ENCODE data around the gene TRIM44.

TRIM44 gene

DNA sequence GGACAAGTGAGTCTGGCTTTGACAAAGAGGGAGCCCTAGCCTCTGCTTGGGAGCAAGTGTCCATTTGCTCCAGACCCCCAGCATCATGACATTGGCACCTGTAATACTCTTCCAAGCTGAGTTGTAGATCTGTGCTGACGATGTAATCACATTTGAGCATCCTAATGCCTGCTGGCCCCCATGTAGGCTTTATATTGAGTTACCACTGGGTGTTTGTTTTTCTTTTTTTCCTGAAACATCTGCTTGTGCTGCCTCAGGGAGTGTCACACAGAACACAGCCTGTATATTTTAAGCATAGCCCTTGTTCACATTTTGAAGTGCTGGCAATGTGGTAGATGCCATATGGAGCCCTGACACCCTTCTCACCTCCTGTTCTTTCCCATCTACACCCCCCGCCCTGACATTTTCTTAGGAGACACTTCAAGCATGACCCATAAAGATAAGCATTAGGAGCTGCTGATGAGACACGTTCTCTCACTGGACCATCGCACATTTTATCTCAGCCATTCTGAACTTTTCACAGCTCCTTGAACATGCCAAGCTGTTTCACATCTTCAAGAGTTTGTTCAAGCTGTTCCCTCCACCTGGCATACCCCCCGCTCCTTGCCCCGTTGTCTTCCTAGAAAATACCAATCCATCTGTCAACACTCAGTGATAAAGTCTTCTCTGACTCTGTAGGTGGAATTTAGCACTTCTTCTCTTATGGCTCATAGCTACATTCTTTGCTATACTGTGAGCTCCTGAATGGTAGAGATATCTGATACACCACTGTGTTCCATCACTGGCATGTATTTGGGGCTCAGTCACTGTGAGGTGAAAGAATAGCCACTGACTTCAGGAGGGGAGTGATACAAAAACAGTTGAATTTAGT lies 128.7 kb downstream of the TRIM44 start:
- no peak for DNase-seq (ENCODE audit: low read depth)

GRCh38 chr11:35792148-35792845 lies 129.7 kb downstream of the TRIM44 start:
- DNase-seq (ENCODE audit: low read depth): no peak

DNA sequence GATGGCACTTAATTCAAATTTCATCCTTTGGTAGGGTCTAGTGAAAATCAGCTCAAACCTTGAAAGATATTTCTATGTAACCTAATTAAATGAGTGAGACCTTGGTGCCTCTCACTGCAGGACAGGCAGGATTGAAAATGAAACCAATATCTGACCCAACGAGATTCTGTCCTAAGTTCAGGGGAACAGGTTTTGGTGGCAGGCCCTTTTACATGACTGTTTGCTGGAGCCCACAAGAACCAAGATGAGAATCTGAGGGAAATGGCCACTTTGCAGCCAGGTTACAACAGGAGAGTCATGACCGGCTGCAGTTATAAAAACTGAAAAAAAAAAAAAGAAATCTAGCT lies 130.2 kb downstream of the TRIM44 start:
- no peak for DNase-seq (ENCODE audit: low read depth)

- DNase-seq (ENCODE audit: low read depth): peak; percentile 62
Observed at GRCh38 chr11:35794333-35794732, 131.8 kb downstream of the TRIM44 start.

GRCh38 chr11:35794850-35795249 lies 132.3 kb downstream of the TRIM44 start:
- DNase-seq (ENCODE audit: low read depth): peak; percentile 92

GRCh38 chr11:35796562-35796961 lies 134.0 kb downstream of the TRIM44 start:
- DNase-seq (ENCODE audit: low read depth): peak; percentile 99

- peak; percentile 64 for DNase-seq (ENCODE audit: low read depth)
Observed at GRCh38 chr11:35798423-35798822, 135.8 kb downstream of the TRIM44 start.

GRCh38 chr11:35798983-35799382 lies 136.4 kb downstream of the TRIM44 start:
- no peak for DNase-seq (ENCODE audit: low read depth)

- no peak for DNase-seq (ENCODE audit: low read depth)
Observed at GRCh38 chr11:35799655-35800054, 137.1 kb downstream of the TRIM44 start.

DNA sequence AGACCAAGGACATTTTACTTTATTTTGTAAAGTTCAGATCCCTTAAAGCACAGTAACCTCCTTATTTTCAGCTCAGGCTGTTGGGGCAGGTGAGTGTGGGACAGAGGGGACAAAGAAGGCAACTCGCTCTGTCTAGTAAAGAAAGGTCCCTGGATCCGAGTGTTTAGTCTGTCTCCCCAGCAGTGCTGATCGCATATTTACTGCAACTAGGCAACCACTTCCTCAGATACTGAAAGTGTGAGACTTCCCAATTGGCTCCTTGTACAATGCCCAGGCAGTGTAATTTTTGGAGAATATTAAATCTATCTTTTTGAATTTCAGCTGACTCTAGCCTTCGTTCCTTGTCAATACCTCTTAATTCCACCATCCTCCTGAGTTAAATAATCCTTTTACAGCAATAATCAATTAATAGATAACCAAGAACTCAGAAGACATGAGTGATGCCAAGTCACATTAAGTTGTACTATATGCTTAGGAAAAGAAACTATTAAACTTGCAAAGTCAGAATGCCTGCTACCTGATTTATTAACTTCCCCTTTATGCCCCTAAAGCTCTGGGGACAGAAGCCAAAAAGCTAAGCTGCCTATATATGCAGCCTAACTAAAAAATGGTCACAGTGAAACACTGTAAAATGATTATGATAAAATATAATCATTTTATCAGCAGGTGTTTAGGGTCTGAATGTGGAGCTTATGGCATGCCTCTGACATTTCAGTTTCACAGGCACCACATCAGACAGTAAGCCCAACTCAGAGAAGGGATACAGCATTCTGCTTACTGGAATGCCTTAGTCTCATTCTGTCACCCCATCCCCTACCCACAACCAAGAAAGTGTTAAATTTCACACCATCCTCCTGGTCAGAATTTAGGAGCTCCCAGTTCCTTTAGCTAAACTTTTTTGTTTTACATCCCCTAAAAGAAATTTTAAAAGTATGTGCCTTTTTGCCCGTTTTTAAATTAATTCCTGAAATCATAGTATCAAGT lies 138.7 kb downstream of the TRIM44 start:
- DNase-seq (ENCODE audit: low read depth): no peak

DNA sequence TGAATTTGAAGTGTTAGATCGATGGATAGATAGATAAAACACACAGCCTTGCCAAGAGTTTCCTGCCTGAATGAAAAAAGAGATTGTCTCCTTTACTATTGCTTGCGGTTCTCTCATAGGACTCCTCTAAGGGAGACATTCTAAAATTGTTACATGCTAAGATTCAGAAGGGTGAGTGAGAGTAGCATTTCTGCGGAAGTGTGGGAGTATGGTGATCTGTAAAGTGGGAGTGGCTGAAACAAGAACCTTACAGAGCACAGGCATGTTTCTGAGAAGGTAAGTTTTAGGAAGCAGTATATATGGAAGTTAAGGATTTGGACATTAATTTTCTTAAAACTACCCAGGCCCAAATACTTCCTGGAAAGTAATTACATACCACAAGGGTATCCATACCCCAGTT lies 139.6 kb downstream of the TRIM44 start:
- no peak for DNase-seq (ENCODE audit: low read depth)

DNA sequence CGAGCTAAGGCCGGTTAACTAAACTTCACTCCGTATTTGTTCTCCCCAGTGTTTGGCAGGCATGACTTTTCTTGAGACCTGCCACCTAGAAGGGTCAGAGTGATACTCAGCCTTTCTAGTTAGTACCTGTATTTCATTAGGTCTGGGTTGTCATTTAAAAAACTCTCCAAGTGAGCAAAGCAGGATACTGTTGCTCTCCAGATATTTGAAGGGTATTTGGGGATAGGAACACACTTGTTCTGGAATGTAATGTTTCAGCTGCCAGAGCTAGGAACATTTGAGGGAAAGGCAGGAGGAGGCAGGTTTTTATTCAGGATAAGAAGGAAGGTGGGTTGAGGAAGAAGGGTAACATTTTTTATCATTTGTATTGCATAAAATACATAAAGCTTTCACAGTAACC lies 140.1 kb downstream of the TRIM44 start:
- no peak for DNase-seq (ENCODE audit: low read depth)

- DNase-seq (ENCODE audit: low read depth): no peak
Observed at GRCh38 chr11:35803115-35803514, 140.5 kb downstream of the TRIM44 start.

GRCh38 chr11:35804451-35805040 lies 142.0 kb downstream of the TRIM44 start:
- no peak for DNase-seq (ENCODE audit: low read depth)

DNA sequence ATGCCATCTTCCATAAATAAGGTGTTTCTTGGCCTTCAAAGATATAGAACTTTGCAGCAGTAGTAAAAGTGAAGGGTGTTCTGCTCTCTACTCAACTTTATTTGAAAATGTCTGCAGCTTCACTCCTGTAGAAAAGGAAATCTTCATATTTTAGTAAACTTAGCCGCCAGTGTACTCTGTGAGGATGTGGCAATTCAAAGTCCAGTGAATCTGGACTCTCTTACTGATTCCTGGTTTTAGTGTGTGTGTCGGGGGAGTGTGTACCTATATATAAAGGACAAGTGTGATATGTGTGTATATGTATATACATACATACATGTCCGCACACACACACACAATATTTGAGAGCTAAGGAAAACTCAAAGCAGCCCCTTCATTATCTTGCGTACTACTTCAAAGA lies 147.0 kb downstream of the TRIM44 start:
- DNase-seq (ENCODE audit: low read depth): no peak

DNA sequence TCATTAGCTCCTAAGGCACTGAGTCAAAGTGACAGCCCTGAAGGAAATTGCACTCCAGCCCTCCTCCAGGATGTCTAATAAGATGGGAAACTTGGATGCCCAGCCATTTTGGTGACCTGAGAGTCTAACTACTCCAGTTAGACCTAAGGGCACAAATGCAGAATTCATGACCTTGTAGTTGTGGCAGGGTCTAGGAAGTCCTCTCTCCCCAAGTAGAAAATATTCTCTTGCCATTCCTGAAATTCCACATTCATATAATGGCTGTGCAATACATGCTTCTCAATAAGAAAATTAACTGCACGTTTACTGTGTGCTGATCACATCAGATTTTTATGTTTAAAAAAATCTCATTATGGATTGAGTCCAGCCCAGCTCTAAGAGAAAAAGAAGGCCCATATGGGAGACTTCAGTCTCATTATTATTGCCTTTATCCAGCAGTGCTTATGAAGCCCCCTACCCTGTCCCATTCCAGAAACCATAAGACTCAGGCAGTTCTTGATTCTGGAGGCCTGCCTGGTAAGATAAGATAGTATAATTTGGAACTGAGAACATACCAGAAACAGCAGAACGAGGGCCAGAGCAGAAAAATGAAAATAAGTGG lies 147.6 kb downstream of the TRIM44 start:
- no peak for DNase-seq (ENCODE audit: low read depth)

GRCh38 chr11:35811783-35812182 lies 149.2 kb downstream of the TRIM44 start:
- DNase-seq (ENCODE audit: low read depth): no peak

GRCh38 chr11:35812828-35813227 lies 150.3 kb downstream of the TRIM44 start:
- DNase-seq (ENCODE audit: low read depth): no peak

DNA sequence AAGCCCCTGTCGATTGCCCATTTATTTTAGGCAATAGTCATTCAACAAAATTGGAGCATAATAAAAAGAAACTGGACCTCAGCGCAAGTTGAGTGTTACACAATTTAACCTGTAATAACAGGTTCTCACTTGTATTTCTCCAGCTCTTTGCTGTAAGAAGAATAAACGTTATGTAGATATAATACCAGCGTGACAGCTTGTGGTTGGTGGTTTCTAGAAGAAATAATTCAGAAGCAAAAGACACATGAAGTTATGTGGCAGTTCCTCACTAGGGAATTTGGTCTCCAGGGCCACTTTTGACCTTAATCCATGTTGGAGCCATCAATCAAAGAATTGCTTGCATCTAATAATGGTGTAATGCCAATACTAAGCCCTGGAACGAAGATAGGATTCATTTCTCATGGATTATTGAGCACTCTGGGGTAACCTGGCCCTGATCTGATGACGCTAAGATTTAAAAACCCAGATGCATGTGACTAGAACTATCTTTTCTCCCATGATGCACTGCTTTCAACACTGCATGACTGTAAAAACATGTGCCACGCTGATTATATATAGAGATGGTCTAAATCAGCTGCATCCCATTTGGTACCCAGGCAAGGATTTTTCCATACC lies 151.6 kb downstream of the TRIM44 start:
- DNase-seq (ENCODE audit: low read depth): no peak

GRCh38 chr11:35814720-35815305 lies 152.2 kb downstream of the TRIM44 start:
- DNase-seq (ENCODE audit: low read depth): no peak
